ENCODE measurements around the gene HBB. TPM values are rescaled to one million over a fixed set of nuclear protein-coding genes. Genes with fewer than 3 reads are reported as not detected.

The HBB gene
- total RNA-seq, 1 donor from 2014 or later, result not detected

DNA sequence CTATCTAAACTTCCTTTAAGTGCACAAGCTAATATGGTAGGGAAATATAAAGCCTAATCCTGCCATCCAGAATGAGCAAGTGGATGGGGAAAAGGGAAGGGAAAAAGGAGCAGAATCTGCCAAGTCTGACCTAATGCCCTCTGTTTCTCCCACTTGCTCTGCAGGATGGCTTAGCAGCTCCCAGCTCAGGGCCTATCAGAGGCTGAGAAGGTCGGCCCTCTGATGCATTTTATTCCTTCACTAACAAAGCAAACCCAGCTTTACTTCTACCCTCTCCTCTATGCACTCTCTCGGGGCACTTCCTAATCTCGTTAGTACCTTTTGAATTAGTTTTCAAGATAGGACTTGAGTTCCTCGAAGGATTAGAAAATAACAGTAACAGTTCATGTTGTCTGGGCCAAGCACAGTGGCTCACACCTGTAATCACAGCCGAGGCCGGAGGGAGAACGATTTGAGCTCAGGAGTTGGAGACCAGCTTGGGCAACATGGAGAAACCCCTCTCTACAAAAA lies 16.4 kb downstream of the HBB start:
- Mint-ChIP-seq H3K27me3 (no peaks in the 10 kb centered on the region), H3K27ac (no peak overlapping the region), H3K4me1 (ENCODE audit: unreplicated experiment) (no peaks in the 10 kb centered on the region), H3K36me3 (no peaks in the 10 kb centered on the region), H3K4me3 (no peak overlapping the region), H3K9me3 (no peaks in the 10 kb centered on the region)
- TF ChIP-seq CTCF (conservative IDR thresholded peaks at IDR 0.05), result no peak
- no peak for DNase-seq (ENCODE audit: extremely low spot score, unreplicated experiment)

GRCh38 chr11:5204787-5205186 lies 22.1 kb downstream of the HBB start:
- Mint-ChIP-seq H3K4me3 (no peak overlapping the region), H3K27me3 (peaks cover under 1% of the 10 kb centered on the region), H3K9me3 (no peaks in the 10 kb centered on the region), H3K36me3 (no peaks in the 10 kb centered on the region), H3K4me1 (ENCODE audit: unreplicated experiment) (no peaks in the 10 kb centered on the region), H3K27ac (no peak overlapping the region)
- TF ChIP-seq CTCF (conservative IDR thresholded peaks at IDR 0.05), result peak; percentile 74
- no peak for DNase-seq (ENCODE audit: extremely low spot score, unreplicated experiment)

GRCh38 chr11:5203366-5203765 lies 23.5 kb downstream of the HBB start:
- H3K4me1 Mint-ChIP-seq (ENCODE audit: unreplicated experiment), result no peaks in the 10 kb centered on the region
- TF ChIP-seq CTCF (conservative IDR thresholded peaks at IDR 0.05), result no peak
- H3K36me3 Mint-ChIP-seq, result no peaks in the 10 kb centered on the region
- H3K4me3 Mint-ChIP-seq, result no peak overlapping the region
- no peaks in the 10 kb centered on the region for H3K9me3 Mint-ChIP-seq
- H3K27me3 Mint-ChIP-seq, result peaks cover 4% of the 10 kb centered on the region
- no peak overlapping the region for H3K27ac Mint-ChIP-seq
- no peak for DNase-seq (ENCODE audit: extremely low spot score, unreplicated experiment)

DNA sequence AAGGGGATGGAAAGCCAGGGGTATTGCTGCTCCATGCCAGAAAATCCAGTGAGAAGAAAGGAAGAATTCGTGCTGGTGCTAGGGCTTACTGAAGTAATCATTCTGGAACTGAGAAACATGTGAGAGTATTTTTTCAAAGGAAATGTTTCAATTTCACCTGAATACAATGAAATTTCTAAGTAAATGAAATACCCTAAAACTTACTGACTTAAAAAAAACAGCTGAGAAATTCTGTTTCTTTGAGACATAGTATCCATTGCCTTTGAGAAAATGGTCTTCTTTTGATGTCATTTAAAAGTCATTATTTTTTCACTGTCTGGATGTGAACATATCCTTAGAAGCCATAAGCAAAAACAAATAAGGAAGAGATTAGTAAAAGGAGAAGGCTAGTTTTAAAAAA lies 26.3 kb downstream of the HBB start, which contains the start of gene OR51V1:
TSS of gene OR51V1 (minus strand) at position 101 of the 400 bp plus-strand sequence. CDS start at position 101, 0 bp downstream.
- H3K4me3 Mint-ChIP-seq, result no peak within 1 kb of the TSS
- H3K4me1 Mint-ChIP-seq (ENCODE audit: unreplicated experiment), result no peaks in the 10 kb centered on the region
- no peak within 1 kb of the TSS for H3K27ac Mint-ChIP-seq
- H3K9me3 Mint-ChIP-seq, result no peaks in the 10 kb centered on the region
- H3K36me3 Mint-ChIP-seq, result no peaks in the 10 kb centered on the region
- H3K27me3 Mint-ChIP-seq, result peaks cover 4% of the 10 kb centered on the region
- no peak for DNase-seq (ENCODE audit: extremely low spot score, unreplicated experiment)
- no peak for TF ChIP-seq CTCF (conservative IDR thresholded peaks at IDR 0.05)

DNA sequence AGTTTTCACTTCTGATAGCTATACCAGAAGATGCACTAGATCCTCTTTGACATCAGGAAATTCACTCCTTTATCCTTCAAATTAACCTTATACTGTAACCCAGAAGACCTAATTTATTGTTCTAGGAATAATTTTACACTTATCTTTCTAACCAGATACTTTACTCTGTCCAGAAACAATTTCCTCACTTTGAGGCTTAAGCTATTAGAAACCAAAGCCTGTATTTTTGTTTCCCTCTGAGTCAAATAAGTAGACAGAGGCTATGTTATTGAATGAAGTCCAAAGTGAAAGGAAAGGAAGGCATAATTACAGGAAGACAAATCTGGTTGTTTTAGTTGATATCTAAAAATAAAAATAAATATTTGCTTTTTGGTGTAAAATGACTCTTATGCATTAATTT lies 28.6 kb downstream of the HBB start:
- Mint-ChIP-seq H3K27ac (no peak overlapping the region), H3K4me3 (no peak overlapping the region)

More for the DNA sequence above, 28.6 kb downstream of the HBB start:
- Mint-ChIP-seq H3K9me3 (no peaks in the 10 kb centered on the region), H3K36me3 (no peaks in the 10 kb centered on the region), H3K4me1 (ENCODE audit: unreplicated experiment) (no peaks in the 10 kb centered on the region), H3K27me3 (peaks cover 4% of the 10 kb centered on the region)
- no peak for TF ChIP-seq CTCF (conservative IDR thresholded peaks at IDR 0.05)
- DNase-seq (ENCODE audit: extremely low spot score, unreplicated experiment), result no peak

Measured in type B pancreatic cell (in vitro differentiated cells).